ENCODE results near the gene LACTBL1.

DNA sequence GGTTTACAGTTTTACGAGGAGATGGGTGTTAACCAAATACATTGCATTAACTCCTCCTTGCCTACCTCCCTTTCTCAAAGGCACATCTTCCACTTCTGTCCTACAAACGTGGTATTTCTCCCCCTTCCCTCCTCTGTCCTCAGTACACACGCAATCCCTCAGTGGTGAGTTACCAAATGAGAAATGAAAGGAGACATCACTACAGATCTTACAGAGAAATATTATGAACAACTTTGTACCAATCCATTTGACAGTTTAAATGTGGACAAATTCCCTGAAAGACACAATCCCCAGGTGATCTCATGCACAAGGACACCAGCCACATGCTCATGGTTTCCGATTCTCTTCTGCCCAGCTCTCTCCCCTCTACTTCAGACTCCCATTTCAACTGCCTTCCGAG, 6.4 kb downstream of the LACTBL1 start:
- TF ChIP-seq, protein P1, sequence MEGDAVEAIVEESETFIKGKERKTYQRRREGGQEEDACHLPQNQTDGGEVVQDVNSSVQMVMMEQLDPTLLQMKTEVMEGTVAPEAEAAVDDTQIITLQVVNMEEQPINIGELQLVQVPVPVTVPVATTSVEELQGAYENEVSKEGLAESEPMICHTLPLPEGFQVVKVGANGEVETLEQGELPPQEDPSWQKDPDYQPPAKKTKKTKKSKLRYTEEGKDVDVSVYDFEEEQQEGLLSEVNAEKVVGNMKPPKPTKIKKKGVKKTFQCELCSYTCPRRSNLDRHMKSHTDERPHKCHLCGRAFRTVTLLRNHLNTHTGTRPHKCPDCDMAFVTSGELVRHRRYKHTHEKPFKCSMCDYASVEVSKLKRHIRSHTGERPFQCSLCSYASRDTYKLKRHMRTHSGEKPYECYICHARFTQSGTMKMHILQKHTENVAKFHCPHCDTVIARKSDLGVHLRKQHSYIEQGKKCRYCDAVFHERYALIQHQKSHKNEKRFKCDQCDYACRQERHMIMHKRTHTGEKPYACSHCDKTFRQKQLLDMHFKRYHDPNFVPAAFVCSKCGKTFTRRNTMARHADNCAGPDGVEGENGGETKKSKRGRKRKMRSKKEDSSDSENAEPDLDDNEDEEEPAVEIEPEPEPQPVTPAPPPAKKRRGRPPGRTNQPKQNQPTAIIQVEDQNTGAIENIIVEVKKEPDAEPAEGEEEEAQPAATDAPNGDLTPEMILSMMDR (IDR thresholded peaks at IDR 0.05; ENCODE audit: insufficient read depth, low read depth, low read length), result no peak
- TF ChIP-seq EZH2 (IDR thresholded peaks at IDR 0.05; ENCODE audit: insufficient read depth, low read length), result no peak
